Activated CD4-positive, alpha-beta memory T cell treated with anti-CD3 and anti-CD28 coated beads for 36 hours (primary cell): Measurements from ENCODE around the gene CCT8. TPM values are rescaled to one million over a fixed set of nuclear protein-coding genes. Genes with fewer than 3 reads are reported as not detected.
"Not testable (repeated sequence)": the region's sequence is repeated elsewhere in the genome, so short reads cannot be mapped to it uniquely, and the experiment has no call there.

Experiments
- CTCF ChIA-PET: fragments of 350-600 bp; sonication (Branson Sonifier 250); formaldehyde crosslinking; loops from one replicate; lab custom pipeline; 2021; ENCODE audit warnings: antibody characterized with exemption, inconsistent platforms; lab: Charles Lee
- POLR2A ChIA-PET: fragments of 350-600 bp; sonication (Branson Sonifier 250); formaldehyde crosslinking; loops from one replicate; lab custom pipeline; 2021; ENCODE audit warnings: antibody characterized with exemption; lab: Charles Lee
- DNase-seq: peaks from one replicate; pipeline ENCODE4 v3.0.0-alpha.2; 2020
- H3K27ac Mint-ChIP-seq: one replicate; pipeline ENCODE4 v1.8.0; 2021; ENCODE audit warnings: mixed read lengths
- H3K27me3 Mint-ChIP-seq: one replicate; pipeline ENCODE4 v1.8.0; 2021; ENCODE audit warnings: mixed read lengths
- H3K36me3 Mint-ChIP-seq: one replicate; pipeline ENCODE4 v1.8.0; 2021; ENCODE audit warnings: mixed read lengths
- H3K4me1 Mint-ChIP-seq: one replicate; pipeline ENCODE4 v1.8.0; 2021; ENCODE audit warnings: low read depth, mixed read lengths
- H3K4me3 Mint-ChIP-seq: one replicate; pipeline ENCODE4 v1.8.0; 2021; ENCODE audit warnings: mild to moderate bottlenecking, mixed read lengths
- H3K9me3 Mint-ChIP-seq: one replicate; pipeline ENCODE4 v1.8.0; 2021; ENCODE audit warnings: mixed read lengths
- intact Hi-C: fragments of 100-400 bp; cut with micrococcal nuclease; formaldehyde crosslinking; loops from one replicate; pipeline ENCODE4 v1.15.1; 2023
- total RNA-seq, 2 experiments: library from RNA; stranded (reverse); gene quantifications; one replicate each; pipeline ENCODE4 v1.2.3, GENCODE V29; 2021

CCT8 gene
- total RNA-seq, 2 experiments from 2014 or later = 431 to 435 TPM

DNA sequence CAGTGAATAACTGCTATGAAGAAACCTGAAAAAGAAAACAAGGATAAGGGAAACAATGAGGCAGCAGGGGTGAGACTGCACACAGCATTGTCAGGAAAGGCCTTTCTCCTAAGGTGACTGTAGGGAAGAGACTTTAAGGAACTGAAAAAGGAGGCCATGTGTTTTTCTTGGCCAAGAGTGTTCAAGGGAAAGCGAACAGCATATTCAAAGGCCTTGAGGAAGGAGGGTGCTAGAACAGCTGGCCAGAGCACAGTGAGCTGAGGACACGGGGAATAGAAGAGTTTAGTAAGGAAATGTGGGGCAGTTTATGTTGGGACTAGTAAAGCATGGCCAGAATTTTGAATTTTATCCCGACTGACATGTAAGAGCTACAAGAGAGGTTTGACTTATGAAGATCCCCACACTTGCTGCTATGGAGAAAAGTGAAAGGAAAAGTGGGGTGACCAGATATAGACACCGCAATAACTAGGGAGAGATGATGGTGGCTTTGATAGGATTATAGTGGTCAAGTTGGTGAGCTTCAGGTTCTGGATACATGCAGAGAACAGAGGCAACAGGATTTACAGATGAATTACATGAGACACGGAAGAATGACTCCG lies 55.7 kb downstream of the CCT8 start:
- DNase-seq = no peak
- intact Hi-C loops = no loop called here
- H3K4me1 Mint-ChIP-seq = peaks cover 25% of the 10 kb centered on the region
- peaks cover 6% of the 10 kb centered on the region for H3K36me3 Mint-ChIP-seq
- ChIA-PET POLR2A (interaction anchor here (1.8 to 3.6 kb wide), 3 partner anchors 15 to 282 kb away, joined by 7 to 36 read pairs (median 23); partner anchors contain the start of gene LTN1), CTCF (interaction anchor here (2.3 kb wide), 1 partner anchor 15 kb away, joined by 11 read pairs; no protein-coding TSS in a partner anchor)
- no peaks in the 10 kb centered on the region for H3K27me3 Mint-ChIP-seq
- H3K27ac Mint-ChIP-seq = peak overlapping the region; percentile 38
- H3K9me3 Mint-ChIP-seq = no peaks in the 10 kb centered on the region
- H3K4me3 Mint-ChIP-seq = peak overlapping the region; percentile 86

DNA sequence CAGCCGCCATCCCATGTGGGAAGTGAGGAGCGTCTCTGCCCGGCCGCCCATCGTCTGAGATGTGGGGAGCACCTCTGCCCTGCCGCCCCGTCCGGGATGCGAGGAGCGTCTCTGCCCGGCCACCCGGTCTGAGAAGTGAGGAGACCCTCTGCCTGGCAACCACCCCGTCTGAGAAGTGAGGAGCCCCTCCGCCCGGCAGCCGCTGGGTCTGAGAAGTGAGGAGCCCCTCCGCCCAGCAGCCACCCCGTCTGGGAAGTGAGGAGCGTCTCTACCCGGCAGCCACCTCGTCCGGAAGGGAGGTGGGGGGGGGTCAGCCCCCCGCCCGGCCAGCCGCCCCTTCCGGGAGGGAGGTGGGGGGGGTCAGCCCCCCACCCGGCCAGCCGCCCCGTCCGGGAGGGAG lies 62.2 kb downstream of the CCT8 start:
- H3K4me1 Mint-ChIP-seq, POLR2A ChIA-PET, H3K27me3 Mint-ChIP-seq, H3K9me3 Mint-ChIP-seq, H3K4me3 Mint-ChIP-seq, intact Hi-C loops, H3K27ac Mint-ChIP-seq, DNase-seq, CTCF ChIA-PET, H3K36me3 Mint-ChIP-seq: not testable (repeated sequence)

DNA sequence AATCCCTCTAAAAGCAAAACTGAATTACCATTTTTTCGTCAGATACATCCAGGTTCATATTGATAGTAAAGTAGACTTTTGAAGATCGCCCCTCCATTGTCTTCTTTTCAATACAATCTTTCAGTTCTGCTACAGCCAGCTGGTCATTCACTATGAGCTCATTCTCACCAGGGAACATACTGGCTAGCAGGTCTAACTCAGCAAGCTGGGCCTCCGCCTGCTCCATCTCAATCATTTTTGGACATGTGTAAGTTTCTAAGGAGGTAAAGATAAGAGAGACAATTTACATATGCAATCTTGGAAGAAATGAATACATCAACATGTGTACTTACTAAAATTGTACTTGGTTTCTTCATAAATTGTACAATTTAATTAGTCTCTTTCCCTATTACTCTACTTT lies 65.1 kb downstream of the CCT8 start:
- H3K36me3 Mint-ChIP-seq = peaks cover 5% of the 10 kb centered on the region
- no peaks in the 10 kb centered on the region for H3K27me3 Mint-ChIP-seq
- no peaks in the 10 kb centered on the region for H3K9me3 Mint-ChIP-seq
- H3K4me3 Mint-ChIP-seq = no peak overlapping the region
- DNase-seq = no peak
- ChIA-PET POLR2A (no interaction called here), CTCF (no interaction called here)
- no peak overlapping the region for H3K27ac Mint-ChIP-seq
- intact Hi-C loops = no loop called here
- peaks cover 6% of the 10 kb centered on the region for H3K4me1 Mint-ChIP-seq

DNA sequence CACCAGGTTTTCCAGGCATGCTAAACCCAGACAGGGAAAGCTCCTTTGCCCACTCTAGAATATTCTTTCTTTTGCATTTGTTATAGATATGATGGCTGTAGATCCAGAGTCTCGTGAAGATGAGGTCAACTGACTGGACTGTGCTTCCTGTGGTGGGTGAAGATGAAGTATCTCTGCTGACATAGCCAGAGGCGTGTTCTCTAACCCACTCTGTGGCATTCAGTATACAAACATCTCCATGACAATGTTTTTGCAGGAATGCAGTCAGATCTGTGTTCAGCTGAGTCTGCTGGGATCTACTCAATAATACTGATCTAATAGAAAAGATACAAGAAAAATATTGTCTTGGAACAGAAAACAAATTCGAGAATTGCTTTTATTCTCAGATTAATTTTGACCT lies 65.6 kb downstream of the CCT8 start:
- POLR2A ChIA-PET = no interaction called here
- Mint-ChIP-seq H3K36me3 (peaks cover 5% of the 10 kb centered on the region), H3K27ac (no peak overlapping the region), H3K27me3 (no peaks in the 10 kb centered on the region), H3K9me3 (no peaks in the 10 kb centered on the region), H3K4me3 (no peak overlapping the region), H3K4me1 (peaks cover 6% of the 10 kb centered on the region)
- no peak for DNase-seq
- CTCF ChIA-PET = no interaction called here
- intact Hi-C loops = no loop called here

DNA sequence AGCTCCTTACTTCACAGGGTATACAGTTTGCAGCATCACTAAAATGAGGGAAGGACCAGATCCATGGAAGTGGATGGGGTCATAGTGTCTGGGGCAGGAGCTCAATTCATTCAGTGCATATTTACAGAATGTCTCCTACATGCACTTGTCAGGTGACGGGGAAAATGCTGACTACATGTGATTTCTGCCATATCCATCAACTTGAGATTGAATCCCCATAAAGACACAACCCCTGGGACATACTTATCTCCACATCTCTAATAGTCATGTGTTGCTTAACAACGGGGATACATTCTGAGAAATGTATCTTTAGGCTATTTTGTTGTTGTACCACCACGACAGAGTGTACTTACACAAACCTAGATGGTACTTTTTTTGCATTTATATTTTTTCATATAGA lies 66.3 kb downstream of the CCT8 start:
- Mint-ChIP-seq H3K27ac (no peak overlapping the region), H3K9me3 (no peaks in the 10 kb centered on the region), H3K36me3 (peaks cover 5% of the 10 kb centered on the region), H3K27me3 (no peaks in the 10 kb centered on the region), H3K4me3 (no peak overlapping the region), H3K4me1 (peaks cover 6% of the 10 kb centered on the region)
- ChIA-PET CTCF (interaction anchor here (0.8 kb wide), 1 partner anchor 15 kb away, joined by 3 read pairs; no protein-coding TSS in a partner anchor), POLR2A (no interaction called here)
- intact Hi-C loops = no loop called here
- no peak for DNase-seq

Other genes starting within 250 kb of the CCT8 start
- 10 to 100 TPM; 26.7 to 29.1 TPM for gene LTN1, start 80.8 kb downstream of the CCT8 start, total RNA-seq
- gene RWDD2B, start 54.3 kb downstream of the CCT8 start, total RNA-seq = 10 to 100 TPM; 14.4 to 16.2 TPM
- 10 to 100 TPM; 39.3 to 42.1 TPM for gene USP16, start 49.0 kb downstream of the CCT8 start, total RNA-seq
- 1 to 10 TPM; 4.8 to 5.7 TPM for gene MAP3K7CL, start 57.0 kb upstream of the CCT8 start, total RNA-seq
- 10 to 100 TPM; 22.9 to 23.0 TPM for gene BACH1, start 225.3 kb upstream of the CCT8 start, total RNA-seq